ENCODE measurements around the gene PLEKHO2.

- no peak for TF ChIP-seq POLR2AphosphoS5 (IDR thresholded peaks at IDR 0.05; ENCODE audit: low read depth, low read length)
- TF ChIP-seq SIN3A (IDR thresholded peaks at IDR 0.05; ENCODE audit: borderline replicate concordance, insufficient read depth, low read length), result no peak
Measured at GRCh38 chr15:64816452-64816851, 25.3 kb upstream of the PLEKHO2 start.

Measured in PFSK-1 (cell line).